ENCODE results near the gene SYPL2. TPM values are rescaled to one million over a fixed set of nuclear protein-coding genes. Genes with fewer than 3 reads are reported as not detected.

SYPL2 gene
- total RNA-seq, 1 experiment from 2014 or later: 1.3 TPM

DNA sequence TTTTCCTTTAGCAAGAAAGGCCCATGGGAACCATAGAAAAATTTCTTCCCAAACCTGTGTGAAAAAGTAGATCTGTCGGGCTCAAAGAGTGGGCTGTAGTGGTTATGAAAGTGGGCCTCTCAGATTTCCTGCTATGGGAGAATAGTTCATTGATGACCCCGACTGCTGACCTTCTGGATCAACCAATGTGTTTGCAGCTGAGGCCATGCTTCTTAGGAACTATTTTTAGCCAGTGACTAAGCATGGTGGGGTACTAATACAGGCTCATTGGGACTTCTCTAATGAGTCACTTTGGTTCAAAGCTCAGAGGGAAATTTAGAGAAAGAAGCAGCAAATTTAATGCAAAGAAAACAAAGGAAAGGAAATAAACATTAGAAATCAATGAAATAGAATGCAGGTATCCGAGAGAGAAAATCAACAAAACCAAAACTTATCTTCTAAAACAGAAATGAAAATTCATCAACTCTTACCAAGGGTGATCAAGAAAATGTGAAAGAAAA lies 27.5 kb upstream of the SYPL2 start (continued):
- TF ChIP-seq, protein P1, sequence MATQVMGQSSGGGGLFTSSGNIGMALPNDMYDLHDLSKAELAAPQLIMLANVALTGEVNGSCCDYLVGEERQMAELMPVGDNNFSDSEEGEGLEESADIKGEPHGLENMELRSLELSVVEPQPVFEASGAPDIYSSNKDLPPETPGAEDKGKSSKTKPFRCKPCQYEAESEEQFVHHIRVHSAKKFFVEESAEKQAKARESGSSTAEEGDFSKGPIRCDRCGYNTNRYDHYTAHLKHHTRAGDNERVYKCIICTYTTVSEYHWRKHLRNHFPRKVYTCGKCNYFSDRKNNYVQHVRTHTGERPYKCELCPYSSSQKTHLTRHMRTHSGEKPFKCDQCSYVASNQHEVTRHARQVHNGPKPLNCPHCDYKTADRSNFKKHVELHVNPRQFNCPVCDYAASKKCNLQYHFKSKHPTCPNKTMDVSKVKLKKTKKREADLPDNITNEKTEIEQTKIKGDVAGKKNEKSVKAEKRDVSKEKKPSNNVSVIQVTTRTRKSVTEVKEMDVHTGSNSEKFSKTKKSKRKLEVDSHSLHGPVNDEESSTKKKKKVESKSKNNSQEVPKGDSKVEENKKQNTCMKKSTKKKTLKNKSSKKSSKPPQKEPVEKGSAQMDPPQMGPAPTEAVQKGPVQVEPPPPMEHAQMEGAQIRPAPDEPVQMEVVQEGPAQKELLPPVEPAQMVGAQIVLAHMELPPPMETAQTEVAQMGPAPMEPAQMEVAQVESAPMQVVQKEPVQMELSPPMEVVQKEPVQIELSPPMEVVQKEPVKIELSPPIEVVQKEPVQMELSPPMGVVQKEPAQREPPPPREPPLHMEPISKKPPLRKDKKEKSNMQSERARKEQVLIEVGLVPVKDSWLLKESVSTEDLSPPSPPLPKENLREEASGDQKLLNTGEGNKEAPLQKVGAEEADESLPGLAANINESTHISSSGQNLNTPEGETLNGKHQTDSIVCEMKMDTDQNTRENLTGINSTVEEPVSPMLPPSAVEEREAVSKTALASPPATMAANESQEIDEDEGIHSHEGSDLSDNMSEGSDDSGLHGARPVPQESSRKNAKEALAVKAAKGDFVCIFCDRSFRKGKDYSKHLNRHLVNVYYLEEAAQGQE (IDR thresholded peaks at IDR 0.05; ENCODE audit: low read depth): no peak
- TF ChIP-seq POLR2AphosphoS5 (IDR thresholded peaks at IDR 0.05; ENCODE audit: low read depth, low read length): no peak

DNA sequence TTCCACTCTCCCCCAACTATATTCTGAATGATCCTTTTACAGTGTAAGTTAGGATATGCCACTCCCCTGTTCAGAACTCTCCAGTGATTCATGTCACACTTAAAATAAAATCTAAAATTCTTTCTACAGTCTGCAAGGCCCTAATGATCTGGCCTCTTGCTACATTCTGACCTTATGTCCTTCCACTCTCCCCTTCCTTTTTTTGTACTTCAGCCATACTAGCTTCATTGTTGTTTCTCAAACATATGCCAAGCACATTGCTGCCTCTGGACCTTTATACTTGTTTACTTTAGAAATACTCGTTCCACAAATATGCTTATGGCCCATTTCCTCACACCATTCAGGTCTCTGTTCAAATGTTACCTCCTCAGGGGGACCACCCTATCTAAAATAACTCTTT lies 25.3 kb upstream of the SYPL2 start:
- Histone ChIP-seq H3K9me2 (ENCODE audit: insufficient read depth) (no peaks in the 10 kb centered on the region), H3K79me2 (ENCODE audit: insufficient read depth, low read length) (no peaks in the 10 kb centered on the region), H2AFZ (ENCODE audit: low read depth, low read length, poor library complexity, severe bottlenecking) (no peak overlapping the region), H3K9ac (ENCODE audit: low read length) (no peak overlapping the region), H4K20me1 (ENCODE audit: insufficient read depth) (no peaks in the 10 kb centered on the region), H3K4me2 (ENCODE audit: low read length) (no peak overlapping the region), H3K27me3 (ENCODE audit: insufficient read depth, low read length) (no peaks in the 10 kb centered on the region), H3K36me3 (ENCODE audit: control insufficient read depth in 1 of 2, insufficient read depth in 2 of 2, low read length in 2 of 2) (no peaks in the 10 kb centered on the region), H3K27ac (ENCODE audit: low read depth, low read length) (no peak overlapping the region), H3K9me3 (ENCODE audit: control insufficient read depth in 1 of 2, insufficient read depth in 1 of 2, low read depth in 1 of 2, low read length in 2 of 2) (no peaks in the 10 kb centered on the region), H3K4me3 (replicated peaks in 1 of 2; ENCODE audit: low read depth in 1 of 2, low read length in 2 of 2) (no peak overlapping the region), H3K4me1 (ENCODE audit: control insufficient read depth in 1 of 2, insufficient read depth in 2 of 2, low read length in 2 of 2) (peaks cover 6 to 21% of the 10 kb centered on the region in 2 experiments)
- TF ChIP-seq, protein P2, sequence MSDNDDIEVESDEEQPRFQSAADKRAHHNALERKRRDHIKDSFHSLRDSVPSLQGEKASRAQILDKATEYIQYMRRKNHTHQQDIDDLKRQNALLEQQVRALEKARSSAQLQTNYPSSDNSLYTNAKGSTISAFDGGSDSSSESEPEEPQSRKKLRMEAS (IDR thresholded peaks at IDR 0.05): no peak
- TF ChIP-seq ELF1 (IDR thresholded peaks at IDR 0.05; ENCODE audit: borderline replicate concordance, low read depth): no peak
- TF ChIP-seq ZNF274 (IDR thresholded peaks at IDR 0.05; ENCODE audit: low read depth, low read length): no peak
- no peak for TF ChIP-seq CBX3 (IDR thresholded peaks at IDR 0.05; ENCODE audit: low read depth)
- TF ChIP-seq FOSL1 (IDR thresholded peaks at IDR 0.05; ENCODE audit: low read depth): no peak
- no peak for TF ChIP-seq SRF (IDR thresholded peaks at IDR 0.05; ENCODE audit: low read depth)
- TF ChIP-seq, protein P1 (IDR thresholded peaks at IDR 0.05; ENCODE audit: low read depth): no peak
- TF ChIP-seq CEBPB (IDR thresholded peaks at IDR 0.05; ENCODE audit: low read depth): no peak
- no TSS peak for BruUV-seq (replicated peaks)
- POLR2A ChIA-PET: no interaction called here
- intact Hi-C loops (cut with micrococcal nuclease): no loop called here
- ATAC-seq: no peak
- CTCF ChIA-PET: no interaction called here
- DNase-seq (ENCODE audit: low read depth, low spot score): no peak
- RAD21 ChIA-PET (ENCODE audit: low non-redundant PET in 1 of 2, low total read pairs in 2 of 2, uncharacterized antibody in 2 of 2, unreplicated experiment in 2 of 2): no interaction called here
